ENCODE results near the gene SOX18. TPM values are rescaled to one million over a fixed set of nuclear protein-coding genes. Genes with fewer than 3 reads are reported as not detected.
A peak's percentile ranks its signal among the peaks of the same experiment; 100 is the strongest.
"Not testable (repeated sequence)": the region's sequence is repeated elsewhere in the genome, so short reads cannot be mapped to it uniquely, and the experiment has no call there.

Gene SOX18
- total RNA-seq (2014; rRNA removed; shearing (Covaris generic); ENCODE audit: low replicate concordance): 0.22 and 0.92 TPM in 2 replicates

DNA sequence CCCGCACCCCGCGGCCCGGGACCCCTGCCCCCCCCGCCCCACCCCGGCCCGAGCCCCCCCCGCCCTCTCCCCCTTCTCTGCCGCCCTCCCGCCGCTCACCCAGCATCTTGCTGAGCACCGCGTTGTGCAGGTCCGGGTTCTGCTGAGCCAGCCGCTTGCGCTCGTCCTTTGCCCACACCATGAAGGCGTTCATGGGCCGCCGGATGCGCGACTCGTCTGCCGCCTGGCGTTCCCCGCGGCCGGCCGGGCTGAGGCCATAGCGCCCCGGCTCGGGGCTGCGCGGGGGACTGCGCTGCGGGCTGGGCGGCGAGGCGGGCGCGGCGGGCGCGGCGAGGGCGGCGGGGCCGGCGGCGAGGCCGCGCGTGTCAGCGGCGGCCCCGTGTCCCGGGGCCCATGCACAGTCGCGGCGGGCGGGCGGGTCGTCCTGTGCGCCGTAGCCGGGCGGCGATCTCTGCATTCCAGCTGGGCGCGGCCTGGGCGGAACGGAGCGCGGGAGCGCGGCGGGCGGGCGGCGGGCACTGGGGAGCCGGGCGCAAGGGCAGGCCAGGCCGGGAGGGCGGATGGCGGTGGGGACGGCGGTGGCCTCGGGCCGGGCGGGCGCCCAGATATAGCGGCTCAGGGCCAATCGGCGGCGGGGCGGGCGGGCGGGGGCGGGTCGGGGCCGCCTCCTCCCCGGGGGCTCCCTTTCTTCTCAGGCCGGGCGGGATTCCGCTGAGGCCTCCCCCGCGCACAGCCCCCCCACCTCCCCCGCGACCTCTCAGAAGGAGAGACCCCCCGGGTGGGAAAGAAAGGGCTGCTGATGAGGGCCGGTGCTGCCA, at the start of gene SOX18:
SOX18 (minus strand) TSS at position 580 of the 818 bp plus-strand sequence; CDS start at position 457, 123 bp downstream.
- H3K4me3 ChIP-seq: peak within 1 kb of the TSS; percentile 29; the same call in 1 of the 2 replicates
- no peaks in the 10 kb centered on the region for H3K9me3 ChIP-seq
- DNase-seq: peak; percentile 63
- H3K36me3 ChIP-seq: no peaks in the 10 kb centered on the region
- H3K27me3 ChIP-seq: no peaks in the 10 kb centered on the region

DNA sequence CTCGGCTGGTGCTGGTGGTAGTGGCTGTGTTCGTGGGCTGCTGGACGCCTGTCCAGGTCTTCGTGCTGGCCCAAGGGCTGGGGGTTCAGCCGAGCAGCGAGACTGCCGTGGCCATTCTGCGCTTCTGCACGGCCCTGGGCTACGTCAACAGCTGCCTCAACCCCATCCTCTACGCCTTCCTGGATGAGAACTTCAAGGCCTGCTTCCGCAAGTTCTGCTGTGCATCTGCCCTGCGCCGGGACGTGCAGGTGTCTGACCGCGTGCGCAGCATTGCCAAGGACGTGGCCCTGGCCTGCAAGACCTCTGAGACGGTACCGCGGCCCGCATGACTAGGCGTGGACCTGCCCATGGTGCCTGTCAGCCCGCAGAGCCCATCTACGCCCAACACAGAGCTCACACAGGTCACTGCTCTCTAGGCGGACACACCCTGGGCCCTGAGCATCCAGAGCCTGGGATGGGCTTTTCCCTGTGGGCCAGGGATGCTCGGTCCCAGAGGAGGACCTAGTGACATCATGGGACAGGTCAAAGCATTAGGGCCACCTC, 49.1 kb upstream of the SOX18 start:
- no peaks in the 10 kb centered on the region for H3K36me3 ChIP-seq
- no peaks in the 10 kb centered on the region for H3K9me3 ChIP-seq
- DNase-seq: no peak
- H3K4me3 ChIP-seq: no peak overlapping the region
- H3K27me3 ChIP-seq: peaks cover 16% of the 10 kb centered on the region

DNA sequence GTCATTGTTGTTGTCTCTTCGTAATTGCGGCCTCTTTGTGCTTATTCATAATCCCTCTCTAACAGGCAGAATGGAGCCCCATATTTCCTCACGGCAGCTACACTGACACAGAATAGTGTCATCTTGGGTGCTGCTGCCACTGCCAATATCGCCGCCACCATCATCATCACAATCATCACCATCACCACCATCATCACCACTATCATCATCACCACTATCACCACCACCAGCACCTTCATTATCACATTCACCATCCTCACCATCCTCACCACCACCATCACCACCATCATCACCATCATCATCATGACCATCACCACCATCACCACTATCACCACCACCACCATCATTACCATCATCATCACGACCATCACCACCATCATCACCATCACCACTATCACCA, 47.1 kb upstream of the SOX18 start:
- Histone ChIP-seq H3K9me3 (no peaks in the 10 kb centered on the region), H3K27me3 (peaks cover 9% of the 10 kb centered on the region), H3K36me3 (no peaks in the 10 kb centered on the region), H3K4me3 (no peak overlapping the region)
- DNase-seq: no peak

DNA sequence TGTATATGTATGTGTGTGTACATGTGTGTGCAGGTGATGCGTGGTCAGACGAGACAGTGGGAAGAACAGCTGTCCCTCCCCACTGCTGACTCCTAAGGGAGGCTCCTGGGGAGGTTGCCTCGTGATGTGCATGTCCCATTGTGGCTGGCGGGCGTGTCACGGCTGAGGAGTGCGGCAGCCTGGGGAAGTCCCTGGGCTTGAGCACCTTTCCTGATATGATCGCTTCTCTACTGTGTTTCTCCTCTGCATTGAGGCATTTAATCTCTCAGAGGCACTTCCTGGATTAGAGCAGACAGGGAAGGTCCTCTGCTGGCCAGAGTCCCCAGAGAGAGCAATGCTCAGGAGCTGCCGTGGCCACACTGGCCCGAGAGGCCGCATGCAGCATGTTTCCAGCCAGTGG, 46.5 kb upstream of the SOX18 start:
- Histone ChIP-seq H3K36me3 (no peaks in the 10 kb centered on the region), H3K9me3 (no peaks in the 10 kb centered on the region), H3K4me3 (no peak overlapping the region), H3K27me3 (peaks cover 2% of the 10 kb centered on the region)
- DNase-seq: no peak

DNA sequence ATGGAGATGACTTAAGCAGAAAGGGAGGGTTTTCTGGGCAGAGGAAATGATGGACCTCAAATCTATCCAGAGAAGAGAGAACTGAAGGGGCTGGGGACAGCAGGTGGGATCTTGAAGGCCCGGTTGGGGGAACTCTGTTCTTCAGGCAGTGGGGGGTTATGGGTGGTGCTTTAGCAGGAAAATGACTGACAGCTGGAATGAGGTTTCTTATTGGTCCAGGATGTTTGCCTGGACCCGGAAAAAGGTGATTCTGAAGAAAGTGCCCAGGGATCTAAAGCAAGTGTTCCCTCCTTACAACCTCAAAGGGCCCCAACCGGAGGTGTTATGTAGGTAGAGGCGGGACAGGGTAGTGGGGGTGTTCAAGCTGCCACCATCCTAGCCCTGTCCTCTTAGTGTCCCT, 46.0 kb upstream of the SOX18 start:
- H3K9me3 ChIP-seq: no peaks in the 10 kb centered on the region
- no peaks in the 10 kb centered on the region for H3K36me3 ChIP-seq
- H3K4me3 ChIP-seq: no peak overlapping the region
- H3K27me3 ChIP-seq: no peaks in the 10 kb centered on the region; the same call in 1 of the 2 replicates
- DNase-seq: no peak

DNA sequence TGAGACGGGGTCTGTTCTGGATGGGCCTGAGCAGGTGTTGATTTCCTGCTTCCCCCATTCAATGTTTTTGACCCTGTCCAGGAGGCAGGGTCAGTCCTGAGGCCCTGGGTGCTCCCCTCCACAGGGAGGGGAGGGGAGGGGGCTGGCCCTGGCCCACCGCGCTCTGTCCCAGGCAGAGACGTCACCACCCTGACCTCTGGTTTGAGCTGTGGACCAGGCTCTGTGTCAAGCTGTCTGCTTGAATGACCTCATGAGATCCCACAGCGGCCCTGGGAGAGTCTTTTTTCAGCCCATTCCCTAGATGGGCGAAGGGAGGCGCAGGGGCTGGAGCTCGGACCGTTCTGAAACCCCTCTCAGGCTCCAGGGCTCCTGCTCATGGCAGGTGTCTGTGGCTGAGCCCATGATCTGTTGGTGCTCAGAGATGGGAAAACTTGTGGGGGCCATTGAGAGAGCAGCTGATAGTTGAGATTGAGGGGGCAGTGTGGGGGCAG, 43.6 kb upstream of the SOX18 start:
- no peaks in the 10 kb centered on the region for H3K27me3 ChIP-seq
- no peaks in the 10 kb centered on the region for H3K36me3 ChIP-seq
- no peaks in the 10 kb centered on the region for H3K9me3 ChIP-seq
- no peak for DNase-seq
- H3K4me3 ChIP-seq: no peak overlapping the region

DNA sequence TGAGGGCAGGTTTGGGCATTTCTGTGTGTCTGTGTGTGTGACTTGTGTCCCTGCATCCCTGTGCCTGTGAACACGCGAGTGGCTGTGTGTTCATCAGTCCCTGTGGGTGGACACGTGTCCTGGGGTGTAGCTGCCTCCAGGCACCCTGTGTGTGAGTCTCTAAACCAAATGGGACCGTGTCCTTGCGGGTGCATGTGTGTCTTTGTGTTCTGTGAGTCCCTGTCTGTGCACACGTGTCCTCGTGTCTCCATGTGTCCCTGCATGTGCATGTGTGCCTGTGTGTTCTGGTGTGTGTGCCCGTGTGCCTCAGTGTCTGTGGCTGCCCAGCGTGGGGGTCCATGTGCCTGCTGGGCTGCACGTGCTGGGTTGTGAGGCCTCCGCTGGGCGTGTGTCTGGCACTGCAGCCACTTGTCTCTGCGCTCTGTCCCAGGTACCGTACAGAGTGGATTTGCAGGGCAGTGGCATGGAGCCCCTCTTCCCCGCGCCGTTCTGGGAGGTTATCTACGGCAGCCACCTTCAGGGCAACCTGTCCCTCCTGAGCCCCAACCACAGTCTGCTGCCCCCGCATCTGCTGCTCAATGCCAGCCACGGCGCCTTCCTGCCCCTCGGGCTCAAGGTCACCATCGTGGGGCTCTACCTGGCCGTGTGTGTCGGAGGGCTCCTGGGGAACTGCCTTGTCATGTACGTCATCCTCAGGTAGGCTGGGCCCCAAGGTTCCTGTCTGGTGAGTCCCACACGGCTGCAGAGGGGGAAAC, 43.0 kb upstream of the SOX18 start:
- no peaks in the 10 kb centered on the region for H3K27me3 ChIP-seq
- H3K36me3 ChIP-seq: no peaks in the 10 kb centered on the region
- no peaks in the 10 kb centered on the region for H3K9me3 ChIP-seq
- H3K4me3 ChIP-seq: no peak overlapping the region
- DNase-seq: no peak

DNA sequence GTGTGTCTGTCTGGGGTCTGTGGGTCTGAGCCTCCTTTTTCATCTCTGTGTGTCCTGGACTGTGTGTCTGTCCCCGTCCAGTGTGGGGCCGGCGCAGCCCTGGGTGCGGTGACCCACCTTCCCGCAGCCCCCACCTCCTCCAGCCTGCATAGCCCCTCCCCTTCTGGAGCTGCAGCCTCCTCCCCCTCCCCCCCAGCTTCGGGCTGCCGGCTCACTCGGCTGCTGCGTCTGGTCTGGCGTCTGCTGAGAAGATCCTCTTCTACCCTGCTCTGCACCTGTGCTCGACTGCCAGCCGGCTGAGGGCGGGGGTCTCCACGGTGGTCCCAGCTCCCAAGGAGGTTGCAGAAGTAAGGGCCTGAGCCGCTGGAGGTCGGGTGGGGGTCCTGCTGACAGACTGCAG, 42.3 kb upstream of the SOX18 start:
- H3K4me3 ChIP-seq: no peak overlapping the region
- DNase-seq: no peak

DNA sequence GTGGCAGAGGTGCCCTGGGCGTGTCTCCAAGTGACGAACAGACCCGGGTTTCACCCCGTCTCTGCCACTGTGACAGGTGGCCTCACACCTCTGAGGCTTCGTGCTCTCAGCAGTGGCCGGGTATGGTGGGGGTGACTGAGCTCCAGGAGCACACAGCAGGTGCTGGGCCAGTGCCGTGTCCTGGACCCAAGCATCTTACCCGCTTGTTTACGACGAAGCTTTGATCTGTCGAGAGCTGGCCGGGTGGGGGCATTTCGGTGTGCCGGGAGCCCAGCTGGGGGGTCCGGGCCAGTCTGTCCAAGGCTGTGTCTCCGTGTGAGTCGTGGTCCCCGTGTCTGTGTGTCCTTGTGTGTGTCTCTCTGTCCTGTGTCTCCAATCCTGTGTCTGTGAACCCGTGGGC, 41.9 kb upstream of the SOX18 start:
- no peak for DNase-seq
- H3K9me3 ChIP-seq: no peaks in the 10 kb centered on the region
- H3K4me3 ChIP-seq: no peak overlapping the region
- no peaks in the 10 kb centered on the region for H3K27me3 ChIP-seq
- no peaks in the 10 kb centered on the region for H3K36me3 ChIP-seq

More for the DNA sequence above, 42.3 kb upstream of the SOX18 start:
- H3K9me3 ChIP-seq: no peaks in the 10 kb centered on the region
- no peaks in the 10 kb centered on the region for H3K27me3 ChIP-seq
- no peaks in the 10 kb centered on the region for H3K36me3 ChIP-seq

DNA sequence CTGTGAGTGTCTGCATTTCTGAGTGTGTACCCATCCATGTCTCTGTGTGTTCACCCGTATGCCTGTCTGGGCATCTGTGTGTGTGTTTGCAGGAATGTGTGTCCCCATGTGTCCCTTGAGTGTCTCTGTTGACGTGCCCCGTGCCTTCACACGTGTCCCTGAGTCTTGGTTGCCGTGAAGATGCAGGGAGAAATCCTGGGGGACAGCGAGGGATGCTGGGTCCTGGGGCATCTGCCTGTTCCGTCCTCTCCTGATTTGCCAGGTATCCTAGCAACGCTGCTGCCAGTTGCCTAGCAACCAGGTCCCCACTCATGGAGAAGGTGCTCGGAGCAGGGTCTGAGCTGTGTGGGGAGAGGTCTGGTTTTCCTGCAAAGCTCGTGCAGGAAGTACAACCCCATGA, 40.7 kb upstream of the SOX18 start:
- H3K4me3 ChIP-seq: no peak overlapping the region
- no peaks in the 10 kb centered on the region for H3K9me3 ChIP-seq
- H3K27me3 ChIP-seq: no peaks in the 10 kb centered on the region
- no peak for DNase-seq
- no peaks in the 10 kb centered on the region for H3K36me3 ChIP-seq

DNA sequence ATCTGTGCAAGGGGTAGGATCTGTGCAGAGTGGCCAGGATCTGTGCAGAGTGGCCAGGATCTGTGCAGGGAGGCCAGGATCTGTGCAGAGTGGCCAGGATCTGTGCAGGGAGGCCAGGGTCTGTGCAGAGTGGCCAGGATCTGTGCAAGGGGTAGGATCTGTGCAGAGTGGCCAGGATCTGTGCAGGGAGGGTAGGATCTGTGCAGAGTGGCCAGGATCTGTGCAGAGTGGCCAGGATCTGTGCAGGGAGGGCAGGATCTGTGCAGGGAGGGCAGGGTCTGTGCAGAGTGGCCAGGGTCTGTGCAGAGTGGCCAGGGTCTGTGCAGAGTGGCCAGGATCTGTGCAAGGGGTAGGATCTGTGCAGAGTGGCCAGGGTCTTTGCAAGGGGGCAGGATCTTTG, 39.1 kb upstream of the SOX18 start:
- not testable (repeated sequence) for H3K9me3 ChIP-seq, H3K27me3 ChIP-seq, H3K4me3 ChIP-seq, DNase-seq, H3K36me3 ChIP-seq

DNA sequence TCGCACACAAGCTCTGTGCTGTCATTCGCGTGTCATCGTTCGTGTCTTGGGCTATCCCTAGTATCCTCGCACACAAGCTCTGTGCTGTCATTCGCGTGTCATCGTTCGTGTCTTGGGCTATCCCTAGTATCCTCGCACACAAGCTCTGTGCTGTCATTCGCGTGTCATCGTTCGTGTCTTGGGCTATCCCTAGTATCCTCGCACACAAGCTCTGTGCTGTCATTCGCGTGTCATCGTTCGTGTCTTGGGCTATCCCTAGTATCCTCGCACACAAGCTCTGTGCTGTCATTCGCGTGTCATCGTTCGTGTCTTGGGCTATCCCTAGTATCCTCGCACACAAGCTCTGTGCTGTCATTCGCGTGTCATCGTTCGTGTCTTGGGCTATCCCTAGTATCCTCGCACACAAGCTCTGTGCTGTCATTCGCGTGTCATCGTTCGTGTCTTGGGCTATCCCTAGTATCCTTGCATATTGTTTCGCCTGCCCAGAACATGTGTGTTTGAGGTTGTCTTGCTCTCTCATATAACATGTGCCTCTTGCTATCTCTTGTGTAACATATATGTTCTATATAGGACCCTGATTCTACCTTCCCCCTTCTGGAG, 37.9 kb upstream of the SOX18 start:
- H3K27me3 ChIP-seq: not testable (repeated sequence)

DNA sequence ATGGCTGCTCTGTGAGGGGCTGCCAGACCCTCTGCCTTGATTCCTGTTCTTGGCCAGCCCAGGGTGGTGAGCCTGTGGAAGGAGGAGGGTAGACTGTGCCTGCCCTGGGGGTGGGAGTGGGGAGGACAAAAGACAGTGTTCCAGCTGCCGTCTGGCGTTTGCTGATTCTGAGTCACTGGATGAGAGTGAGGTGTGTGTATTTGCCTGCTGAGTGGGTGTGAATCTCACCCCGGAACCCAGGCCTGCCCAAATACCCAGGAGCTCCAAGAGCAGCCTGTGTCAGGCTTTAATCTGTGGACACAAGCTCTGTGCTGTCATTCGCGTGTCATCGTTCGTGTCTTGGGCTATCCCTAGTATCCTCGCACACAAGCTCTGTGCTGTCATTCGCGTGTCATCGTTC, 37.4 kb upstream of the SOX18 start:
- Histone ChIP-seq H3K27me3 (no peaks in the 10 kb centered on the region), H3K36me3 (no peaks in the 10 kb centered on the region), H3K9me3 (no peaks in the 10 kb centered on the region), H3K4me3 (no peak overlapping the region)
- DNase-seq: no peak

More for the DNA sequence above, 37.9 kb upstream of the SOX18 start:
- not testable (repeated sequence) for H3K9me3 ChIP-seq, H3K4me3 ChIP-seq, H3K36me3 ChIP-seq, DNase-seq

DNA sequence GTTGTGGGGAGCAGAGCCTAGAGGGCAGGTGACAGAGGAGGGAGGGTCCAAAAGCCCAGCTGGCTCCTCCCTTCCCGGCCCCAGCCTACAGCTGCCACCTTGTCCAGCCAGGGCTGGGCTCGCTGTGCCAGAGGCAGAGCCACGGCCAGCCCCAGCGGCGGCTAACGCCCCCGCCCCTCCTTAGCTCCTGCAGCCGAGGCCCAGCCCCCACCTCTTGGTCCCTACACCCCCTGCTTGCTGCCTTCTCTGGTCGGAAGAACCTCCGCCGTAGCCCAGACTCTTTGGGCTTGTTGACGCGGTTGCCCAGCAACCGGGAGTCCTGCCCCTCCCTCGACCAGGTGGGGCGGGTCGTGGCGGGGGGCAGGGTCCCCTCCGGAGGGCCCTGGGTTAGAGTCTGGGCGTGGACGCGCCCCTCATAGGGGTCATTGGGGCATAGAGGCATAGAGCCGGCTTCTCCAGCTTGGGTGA, 35.3 kb upstream of the SOX18 start:
- no peak for DNase-seq
- H3K4me3 ChIP-seq: no peak overlapping the region

DNA sequence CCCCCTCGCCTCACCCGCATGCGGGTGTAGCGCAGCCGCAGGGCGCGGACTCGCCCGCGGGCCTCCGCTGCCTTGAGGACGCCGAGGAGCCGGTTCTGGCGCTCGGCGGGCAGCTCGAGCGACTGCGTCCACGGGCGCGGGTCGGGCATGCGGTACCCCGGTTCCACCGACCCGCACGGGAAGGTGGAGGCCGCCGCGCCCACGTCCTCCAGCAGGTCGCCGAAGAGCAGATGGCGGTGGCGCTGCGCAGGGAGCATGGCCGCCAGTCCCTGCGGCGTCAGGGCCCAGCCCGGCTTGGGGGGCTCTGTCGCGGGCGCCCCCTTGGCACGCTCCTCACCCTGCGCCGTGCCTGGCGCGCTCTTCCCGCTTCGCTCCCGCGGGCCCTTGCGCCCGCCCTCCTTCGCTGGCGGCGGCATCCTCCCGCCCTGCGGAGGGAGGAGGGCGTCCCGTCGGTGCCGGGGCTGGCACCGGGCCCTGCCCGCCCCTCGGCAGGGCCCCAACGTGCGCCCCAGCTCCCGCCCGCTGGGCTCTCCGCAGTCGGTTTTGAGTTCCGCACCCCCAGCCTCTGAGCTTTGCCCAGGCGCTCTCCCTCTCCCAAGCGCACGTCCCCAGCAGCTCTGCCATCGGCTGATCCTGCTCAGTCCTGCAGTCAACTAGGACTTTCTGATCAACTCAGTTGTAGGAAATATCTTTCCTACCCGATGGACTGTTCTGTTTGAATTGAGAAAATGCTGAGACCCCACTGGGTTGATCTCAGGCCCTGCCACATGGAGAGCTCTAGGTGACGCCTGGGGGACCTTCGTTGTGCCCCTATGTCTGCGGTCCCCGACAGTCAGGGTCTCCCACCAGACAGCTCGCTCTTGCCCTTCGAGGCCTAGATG, 34.6 kb upstream of the SOX18 start, which contains the start of gene LKAAEAR1:
LKAAEAR1 (minus strand) TSS at position 595 of the 881 bp plus-strand sequence; CDS start at position 416, 179 bp downstream.
- Histone ChIP-seq H3K27me3 (no peaks in the 10 kb centered on the region), H3K36me3 (no peaks in the 10 kb centered on the region), H3K4me3 (peak within 1 kb of the TSS; percentile 52), H3K9me3 (no peaks in the 10 kb centered on the region)
- no peak for DNase-seq

More for the DNA sequence above, 35.3 kb upstream of the SOX18 start:
- Histone ChIP-seq H3K27me3 (no peaks in the 10 kb centered on the region), H3K36me3 (no peaks in the 10 kb centered on the region), H3K9me3 (no peaks in the 10 kb centered on the region)

DNA sequence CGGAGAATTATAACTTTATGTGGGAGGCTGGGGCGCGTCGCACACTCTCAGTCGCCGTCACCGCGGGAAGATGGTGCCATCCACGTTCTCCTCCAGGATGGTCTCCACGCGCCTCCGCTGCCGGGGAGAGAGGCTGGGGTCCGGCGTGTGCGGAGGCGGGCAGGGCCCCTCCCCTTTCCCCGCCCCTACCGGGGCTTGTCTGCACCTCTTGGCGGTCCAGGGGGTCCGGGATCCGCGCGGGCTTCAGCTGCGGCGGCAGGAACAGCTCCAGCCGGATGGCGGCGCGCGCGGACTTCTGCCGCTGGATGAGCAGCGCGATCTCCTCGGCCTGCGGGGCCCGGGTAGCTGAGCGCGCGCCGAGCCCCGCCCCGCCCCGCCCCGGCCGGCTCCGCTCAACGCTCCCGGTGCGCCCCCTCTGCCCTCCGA, 34.0 kb upstream of the SOX18 start:
- Histone ChIP-seq H3K27me3 (no peaks in the 10 kb centered on the region), H3K36me3 (no peaks in the 10 kb centered on the region), H3K4me3 (peak overlapping the region; percentile 52), H3K9me3 (no peaks in the 10 kb centered on the region)
- peak; percentile 89 for DNase-seq

Measured in MG63 (cell line).